ENCODE results near the gene PANK1.

DNA sequence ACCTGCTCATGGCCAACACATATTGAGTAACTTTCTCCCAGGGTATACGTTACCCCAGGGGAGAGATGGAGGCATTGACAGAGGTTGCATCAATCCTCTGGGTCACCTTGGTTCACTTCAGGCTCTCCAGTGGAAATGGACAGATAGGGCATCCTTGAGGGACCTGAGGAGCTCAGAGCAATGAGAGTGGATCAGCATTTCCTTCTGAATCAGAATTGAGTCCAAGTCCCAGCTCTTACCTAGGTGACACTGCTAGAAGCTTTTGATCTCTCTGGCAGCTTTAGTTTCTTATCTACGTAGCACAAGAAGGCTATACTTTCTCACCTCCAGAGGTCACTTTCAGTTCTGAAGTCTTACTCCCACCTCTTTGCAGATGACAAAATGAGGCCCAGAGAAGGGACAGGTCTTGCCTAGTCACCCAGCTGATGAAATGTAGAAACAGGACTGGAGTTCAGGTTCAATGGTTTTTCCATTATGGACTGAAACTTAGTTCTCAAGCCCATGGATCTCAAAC, 35.2 kb downstream of the PANK1 start:
- TF ChIP-seq, protein P1, sequence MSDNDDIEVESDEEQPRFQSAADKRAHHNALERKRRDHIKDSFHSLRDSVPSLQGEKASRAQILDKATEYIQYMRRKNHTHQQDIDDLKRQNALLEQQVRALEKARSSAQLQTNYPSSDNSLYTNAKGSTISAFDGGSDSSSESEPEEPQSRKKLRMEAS (CRISPR knock-in tag; IDR thresholded peaks at IDR 0.05): no peak
- TF ChIP-seq, protein P2, sequence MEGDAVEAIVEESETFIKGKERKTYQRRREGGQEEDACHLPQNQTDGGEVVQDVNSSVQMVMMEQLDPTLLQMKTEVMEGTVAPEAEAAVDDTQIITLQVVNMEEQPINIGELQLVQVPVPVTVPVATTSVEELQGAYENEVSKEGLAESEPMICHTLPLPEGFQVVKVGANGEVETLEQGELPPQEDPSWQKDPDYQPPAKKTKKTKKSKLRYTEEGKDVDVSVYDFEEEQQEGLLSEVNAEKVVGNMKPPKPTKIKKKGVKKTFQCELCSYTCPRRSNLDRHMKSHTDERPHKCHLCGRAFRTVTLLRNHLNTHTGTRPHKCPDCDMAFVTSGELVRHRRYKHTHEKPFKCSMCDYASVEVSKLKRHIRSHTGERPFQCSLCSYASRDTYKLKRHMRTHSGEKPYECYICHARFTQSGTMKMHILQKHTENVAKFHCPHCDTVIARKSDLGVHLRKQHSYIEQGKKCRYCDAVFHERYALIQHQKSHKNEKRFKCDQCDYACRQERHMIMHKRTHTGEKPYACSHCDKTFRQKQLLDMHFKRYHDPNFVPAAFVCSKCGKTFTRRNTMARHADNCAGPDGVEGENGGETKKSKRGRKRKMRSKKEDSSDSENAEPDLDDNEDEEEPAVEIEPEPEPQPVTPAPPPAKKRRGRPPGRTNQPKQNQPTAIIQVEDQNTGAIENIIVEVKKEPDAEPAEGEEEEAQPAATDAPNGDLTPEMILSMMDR (IDR thresholded peaks at IDR 0.05): no peak
- TF ChIP-seq, protein P3, sequence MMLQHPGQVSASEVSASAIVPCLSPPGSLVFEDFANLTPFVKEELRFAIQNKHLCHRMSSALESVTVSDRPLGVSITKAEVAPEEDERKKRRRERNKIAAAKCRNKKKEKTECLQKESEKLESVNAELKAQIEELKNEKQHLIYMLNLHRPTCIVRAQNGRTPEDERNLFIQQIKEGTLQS (CRISPR knock-in tag; conservative IDR thresholded peaks at IDR 0.05): no peak
- no peak for TF ChIP-seq SP1 (CRISPR knock-in tag; conservative IDR thresholded peaks at IDR 0.05)
- TF ChIP-seq NR3C1 (CRISPR knock-in tag; conservative IDR thresholded peaks at IDR 0.05; ENCODE audit: low read depth): no peak
- TF ChIP-seq KAT7 (CRISPR knock-in tag; IDR thresholded peaks at IDR 0.05; ENCODE audit: borderline replicate concordance): no peak
- TF ChIP-seq, protein P4, sequence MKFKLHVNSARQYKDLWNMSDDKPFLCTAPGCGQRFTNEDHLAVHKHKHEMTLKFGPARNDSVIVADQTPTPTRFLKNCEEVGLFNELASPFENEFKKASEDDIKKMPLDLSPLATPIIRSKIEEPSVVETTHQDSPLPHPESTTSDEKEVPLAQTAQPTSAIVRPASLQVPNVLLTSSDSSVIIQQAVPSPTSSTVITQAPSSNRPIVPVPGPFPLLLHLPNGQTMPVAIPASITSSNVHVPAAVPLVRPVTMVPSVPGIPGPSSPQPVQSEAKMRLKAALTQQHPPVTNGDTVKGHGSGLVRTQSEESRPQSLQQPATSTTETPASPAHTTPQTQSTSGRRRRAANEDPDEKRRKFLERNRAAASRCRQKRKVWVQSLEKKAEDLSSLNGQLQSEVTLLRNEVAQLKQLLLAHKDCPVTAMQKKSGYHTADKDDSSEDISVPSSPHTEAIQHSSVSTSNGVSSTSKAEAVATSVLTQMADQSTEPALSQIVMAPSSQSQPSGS (CRISPR knock-in tag; IDR thresholded peaks at IDR 0.05; ENCODE audit: borderline replicate concordance, low read depth): no peak
- TF ChIP-seq, protein P5, sequence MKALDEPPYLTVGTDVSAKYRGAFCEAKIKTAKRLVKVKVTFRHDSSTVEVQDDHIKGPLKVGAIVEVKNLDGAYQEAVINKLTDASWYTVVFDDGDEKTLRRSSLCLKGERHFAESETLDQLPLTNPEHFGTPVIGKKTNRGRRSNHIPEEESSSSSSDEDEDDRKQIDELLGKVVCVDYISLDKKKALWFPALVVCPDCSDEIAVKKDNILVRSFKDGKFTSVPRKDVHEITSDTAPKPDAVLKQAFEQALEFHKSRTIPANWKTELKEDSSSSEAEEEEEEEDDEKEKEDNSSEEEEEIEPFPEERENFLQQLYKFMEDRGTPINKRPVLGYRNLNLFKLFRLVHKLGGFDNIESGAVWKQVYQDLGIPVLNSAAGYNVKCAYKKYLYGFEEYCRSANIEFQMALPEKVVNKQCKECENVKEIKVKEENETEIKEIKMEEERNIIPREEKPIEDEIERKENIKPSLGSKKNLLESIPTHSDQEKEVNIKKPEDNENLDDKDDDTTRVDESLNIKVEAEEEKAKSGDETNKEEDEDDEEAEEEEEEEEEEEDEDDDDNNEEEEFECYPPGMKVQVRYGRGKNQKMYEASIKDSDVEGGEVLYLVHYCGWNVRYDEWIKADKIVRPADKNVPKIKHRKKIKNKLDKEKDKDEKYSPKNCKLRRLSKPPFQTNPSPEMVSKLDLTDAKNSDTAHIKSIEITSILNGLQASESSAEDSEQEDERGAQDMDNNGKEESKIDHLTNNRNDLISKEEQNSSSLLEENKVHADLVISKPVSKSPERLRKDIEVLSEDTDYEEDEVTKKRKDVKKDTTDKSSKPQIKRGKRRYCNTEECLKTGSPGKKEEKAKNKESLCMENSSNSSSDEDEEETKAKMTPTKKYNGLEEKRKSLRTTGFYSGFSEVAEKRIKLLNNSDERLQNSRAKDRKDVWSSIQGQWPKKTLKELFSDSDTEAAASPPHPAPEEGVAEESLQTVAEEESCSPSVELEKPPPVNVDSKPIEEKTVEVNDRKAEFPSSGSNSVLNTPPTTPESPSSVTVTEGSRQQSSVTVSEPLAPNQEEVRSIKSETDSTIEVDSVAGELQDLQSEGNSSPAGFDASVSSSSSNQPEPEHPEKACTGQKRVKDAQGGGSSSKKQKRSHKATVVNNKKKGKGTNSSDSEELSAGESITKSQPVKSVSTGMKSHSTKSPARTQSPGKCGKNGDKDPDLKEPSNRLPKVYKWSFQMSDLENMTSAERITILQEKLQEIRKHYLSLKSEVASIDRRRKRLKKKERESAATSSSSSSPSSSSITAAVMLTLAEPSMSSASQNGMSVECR (CRISPR knock-in tag; IDR thresholded peaks at IDR 0.05; ENCODE audit: borderline replicate concordance): no peak
- TF ChIP-seq ZNF416 (CRISPR knock-in tag; IDR thresholded peaks at IDR 0.05): no peak
- no peak for TF ChIP-seq NFYB (CRISPR knock-in tag; conservative IDR thresholded peaks at IDR 0.05; ENCODE audit: low read depth)
- TF ChIP-seq, protein P6, sequence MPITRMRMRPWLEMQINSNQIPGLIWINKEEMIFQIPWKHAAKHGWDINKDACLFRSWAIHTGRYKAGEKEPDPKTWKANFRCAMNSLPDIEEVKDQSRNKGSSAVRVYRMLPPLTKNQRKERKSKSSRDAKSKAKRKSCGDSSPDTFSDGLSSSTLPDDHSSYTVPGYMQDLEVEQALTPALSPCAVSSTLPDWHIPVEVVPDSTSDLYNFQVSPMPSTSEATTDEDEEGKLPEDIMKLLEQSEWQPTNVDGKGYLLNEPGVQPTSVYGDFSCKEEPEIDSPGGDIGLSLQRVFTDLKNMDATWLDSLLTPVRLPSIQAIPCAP (CRISPR knock-in tag; IDR thresholded peaks at IDR 0.05): no peak
- TF ChIP-seq, protein P7, sequence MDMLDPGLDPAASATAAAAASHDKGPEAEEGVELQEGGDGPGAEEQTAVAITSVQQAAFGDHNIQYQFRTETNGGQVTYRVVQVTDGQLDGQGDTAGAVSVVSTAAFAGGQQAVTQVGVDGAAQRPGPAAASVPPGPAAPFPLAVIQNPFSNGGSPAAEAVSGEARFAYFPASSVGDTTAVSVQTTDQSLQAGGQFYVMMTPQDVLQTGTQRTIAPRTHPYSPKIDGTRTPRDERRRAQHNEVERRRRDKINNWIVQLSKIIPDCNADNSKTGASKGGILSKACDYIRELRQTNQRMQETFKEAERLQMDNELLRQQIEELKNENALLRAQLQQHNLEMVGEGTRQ (CRISPR knock-in tag; IDR thresholded peaks at IDR 0.05): no peak
